Stimulated activated CD4-positive, alpha-beta T cell treated with anti-CD3 and anti-CD28 coated beads, TNF-alpha, amount 100 ng/mL, for 48 hours (primary cell): ENCODE results near the gene TBX19.
"Not testable (repeated sequence)": the region's sequence is repeated elsewhere in the genome, so short reads cannot be mapped to it uniquely, and the experiment has no call there.

Source experiments
- DNase-seq, 3 donors: peaks; one replicate each; pipeline ENCODE4 v3.0.0-alpha.2; 2020; ENCODE audit warnings: low read depth in 3 of 3

Gene TBX19

GRCh38 chr1:168354335-168355269 is 73.9 kb downstream of the TBX19 start:
- DNase-seq, result not testable (repeated sequence)

GRCh38 chr1:168360151-168361021 is 79.7 kb downstream of the TBX19 start:
- peak in 1 of 3 donors; percentile 15 for DNase-seq

- DNase-seq, result no peak
Measured at GRCh38 chr1:168361252-168361651, 80.6 kb downstream of the TBX19 start.

- DNase-seq, result peak in 1 of 3 donors; percentile 13
Measured at GRCh38 chr1:168362991-168363390, 82.3 kb downstream of the TBX19 start.
